GM18517 (cell line): ENCODE measurements around the gene CADPS2.
A peak's percentile ranks its signal among the peaks of the same experiment; 100 is the strongest.

Experiments used
- ATAC-seq: cut with Tn5 transposase; IDR thresholded peaks from one replicate; pipeline ENCODE4 v1.9.1; 2021; ENCODE audit warnings: mild to moderate bottlenecking, moderate library complexity; ENCODE audit not compliant: unreplicated experiment

Gene CADPS2

DNA sequence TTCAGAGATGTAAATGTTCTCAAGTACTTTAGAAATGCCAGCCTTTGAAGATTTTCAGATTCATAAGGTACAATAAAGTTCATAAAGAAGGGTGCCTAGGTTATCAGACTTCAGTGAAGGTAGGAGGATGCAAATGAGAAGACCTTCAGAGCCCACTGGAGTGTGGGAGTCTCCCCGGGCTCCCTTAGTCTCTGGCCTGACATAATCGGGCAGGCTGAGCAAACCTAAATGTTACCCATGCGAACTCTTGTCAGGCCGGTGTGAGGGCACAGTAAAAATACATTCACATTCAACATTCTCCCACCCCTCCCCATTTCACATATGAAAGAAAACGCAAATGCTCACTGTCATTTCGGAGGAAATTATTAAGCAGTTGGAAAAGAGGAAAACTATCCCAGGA, 479.1 kb downstream of the CADPS2 start:
- ATAC-seq: no peak

DNA sequence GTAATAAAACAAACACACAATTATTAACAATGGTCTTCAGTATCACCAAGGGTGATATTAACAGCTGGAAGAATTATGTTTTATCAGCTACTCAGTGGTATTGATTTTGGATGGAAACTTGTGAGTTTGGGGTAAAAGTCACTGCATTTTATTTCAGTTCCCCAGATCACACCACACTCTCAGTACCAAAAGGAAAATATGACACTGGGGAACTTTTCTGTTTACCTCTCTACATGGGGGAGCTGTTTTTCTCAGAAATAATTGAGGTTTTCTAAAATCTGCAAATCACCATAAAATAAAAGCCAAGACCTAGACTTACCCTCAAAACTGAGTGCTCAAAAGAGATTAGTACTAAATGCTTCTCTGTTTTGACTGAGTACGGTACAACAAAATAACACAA, 483.1 kb downstream of the CADPS2 start:
- no peak for ATAC-seq

- ATAC-seq: no peak
These were observed 484.0 kb downstream of the CADPS2 start for GRCh38 chr7:122402235-122402634.

- no peak for ATAC-seq
These were observed 488.9 kb downstream of the CADPS2 start for GRCh38 chr7:122397381-122397780.

- no peak for ATAC-seq
These were observed 491.7 kb downstream of the CADPS2 start for GRCh38 chr7:122394512-122394911.

DNA sequence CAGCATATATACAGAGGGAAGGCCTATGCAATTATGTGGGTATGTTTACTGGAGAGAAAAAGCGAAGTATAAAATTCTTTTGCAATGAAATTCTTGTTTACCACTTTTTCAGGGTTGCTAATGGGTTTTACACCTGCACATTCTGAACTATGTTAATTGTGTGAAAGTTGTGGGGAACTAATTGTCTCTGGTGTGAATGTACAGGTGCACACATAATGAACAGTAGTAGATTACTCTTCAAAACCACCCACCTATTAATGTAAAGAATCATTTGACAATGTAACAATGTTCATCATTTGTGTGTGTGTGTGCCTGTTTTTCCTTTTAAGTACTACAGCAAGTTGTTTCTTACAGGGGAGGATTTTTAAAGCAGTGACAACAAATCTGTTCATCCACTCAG, 501.7 kb downstream of the CADPS2 start:
- peak; percentile 2 for ATAC-seq

GRCh38 chr7:122383934-122384333, 502.3 kb downstream of the CADPS2 start:
- peak; percentile 97 for ATAC-seq

DNA sequence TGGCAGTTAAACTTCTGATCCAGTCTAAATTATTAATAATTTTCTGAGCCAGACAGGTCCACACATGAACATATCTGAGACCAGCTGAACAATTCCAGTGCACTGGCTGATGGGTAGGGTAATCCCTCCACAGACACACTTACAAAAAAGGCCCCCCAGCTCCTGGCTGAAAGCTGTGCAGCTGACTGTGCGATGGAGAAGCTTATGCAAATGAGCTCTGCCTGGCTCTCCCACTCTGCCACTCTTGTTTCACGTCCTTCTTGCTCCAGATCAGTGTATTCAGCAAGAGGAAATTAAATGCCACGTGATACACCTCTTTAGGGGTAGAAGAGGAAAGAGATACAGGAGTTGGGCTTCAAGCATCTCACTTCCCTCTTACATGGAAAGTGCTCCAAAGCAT, 505.3 kb downstream of the CADPS2 start:
- ATAC-seq: no peak

DNA sequence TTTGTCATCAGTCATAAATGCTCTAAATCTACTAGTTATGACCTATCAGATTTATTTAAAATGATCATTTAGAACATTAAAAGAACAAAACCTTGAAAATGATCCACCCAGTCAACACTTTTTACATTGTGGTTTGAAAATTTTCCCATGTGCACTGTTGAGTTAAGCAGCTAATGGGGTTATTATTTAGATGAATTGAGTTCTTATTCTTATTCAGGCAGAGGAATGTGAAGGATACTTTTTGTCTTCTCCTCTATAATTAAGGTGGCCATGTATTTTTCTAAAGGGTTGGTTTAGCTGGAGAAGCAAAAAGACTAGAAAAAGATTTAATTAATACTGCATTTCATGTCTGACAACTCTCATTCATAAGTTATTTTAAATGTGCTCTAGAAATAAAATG, 506.8 kb downstream of the CADPS2 start:
- no peak for ATAC-seq

DNA sequence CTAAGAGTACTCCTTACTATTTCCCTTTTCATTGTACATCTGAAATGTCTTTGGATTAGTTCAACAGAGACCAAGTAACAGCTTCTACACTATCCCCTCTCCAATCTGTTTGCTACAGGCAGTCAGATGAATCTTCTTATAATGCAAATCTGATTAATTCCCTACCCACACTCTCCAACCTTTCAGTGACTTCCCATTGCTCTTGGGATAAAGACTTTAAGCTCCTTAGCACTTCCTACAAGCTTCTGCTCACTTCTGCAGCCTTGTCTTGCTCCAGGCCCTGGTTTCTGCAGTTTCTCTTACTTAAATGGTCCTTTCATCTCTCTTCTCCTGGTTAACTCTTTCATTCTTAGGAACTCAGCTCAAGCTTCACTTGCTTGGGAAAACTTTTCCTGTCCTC, 516.5 kb downstream of the CADPS2 start:
- ATAC-seq: no peak

DNA sequence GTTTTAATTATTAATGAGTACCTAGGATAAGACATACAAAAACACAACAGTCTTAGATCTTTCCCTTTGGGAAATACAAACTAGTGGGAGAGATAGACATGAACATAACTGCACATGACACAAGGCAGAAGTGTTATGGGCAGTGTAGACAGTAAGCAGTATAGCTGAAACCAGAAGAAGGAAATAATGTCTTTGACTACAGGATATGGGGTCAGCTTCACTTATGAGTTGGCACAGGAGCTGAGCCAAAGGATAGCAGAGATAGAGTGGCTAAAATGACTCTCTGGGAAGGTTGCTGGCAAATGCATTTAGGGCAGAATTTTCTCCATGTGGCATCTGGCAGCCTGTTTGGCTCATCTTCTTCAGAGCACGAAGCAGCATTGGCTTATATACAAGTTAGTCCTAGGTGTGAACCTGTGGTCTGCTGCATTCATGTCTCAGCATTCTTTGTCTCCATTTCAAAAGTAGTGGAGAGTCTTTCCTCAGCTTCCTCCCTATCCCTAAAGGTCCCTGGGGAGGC, 521.4 kb downstream of the CADPS2 start:
- ATAC-seq: no peak

GRCh38 chr7:122363144-122363543, 523.1 kb downstream of the CADPS2 start:
- ATAC-seq: no peak

GRCh38 chr7:122362473-122362872, 523.8 kb downstream of the CADPS2 start:
- no peak for ATAC-seq

GRCh38 chr7:122354656-122355055, 531.6 kb downstream of the CADPS2 start:
- no peak for ATAC-seq

- no peak for ATAC-seq
These were observed 533.8 kb downstream of the CADPS2 start for GRCh38 chr7:122352454-122352853.

GRCh38 chr7:122350701-122351100, 535.6 kb downstream of the CADPS2 start:
- ATAC-seq: no peak

- no peak for ATAC-seq
These were observed 542.0 kb downstream of the CADPS2 start for GRCh38 chr7:122344303-122344620.

- ATAC-seq: no peak
These were observed 542.5 kb downstream of the CADPS2 start for GRCh38 chr7:122343601-122344302.

DNA sequence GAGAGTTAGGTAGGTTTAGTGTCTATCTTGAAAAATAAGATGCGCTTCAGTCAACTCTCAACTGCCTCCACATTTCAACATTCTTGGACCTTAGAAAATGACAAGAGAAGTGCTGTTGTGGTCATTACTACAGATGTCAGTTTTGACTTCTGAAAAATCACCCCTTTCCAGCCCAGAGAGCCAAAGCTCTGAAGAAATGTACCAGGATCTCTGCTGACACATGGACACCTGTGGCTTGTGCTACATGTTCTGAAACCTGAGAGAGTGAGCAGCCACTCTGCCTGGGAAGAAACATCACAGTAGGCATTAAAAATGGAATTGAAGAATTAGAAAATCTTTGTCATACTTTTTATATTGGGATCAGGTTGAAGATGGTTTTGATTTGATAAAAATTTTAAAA, 545.8 kb downstream of the CADPS2 start:
- no peak for ATAC-seq

GRCh38 chr7:122339145-122339904, 546.9 kb downstream of the CADPS2 start:
- ATAC-seq: no peak

DNA sequence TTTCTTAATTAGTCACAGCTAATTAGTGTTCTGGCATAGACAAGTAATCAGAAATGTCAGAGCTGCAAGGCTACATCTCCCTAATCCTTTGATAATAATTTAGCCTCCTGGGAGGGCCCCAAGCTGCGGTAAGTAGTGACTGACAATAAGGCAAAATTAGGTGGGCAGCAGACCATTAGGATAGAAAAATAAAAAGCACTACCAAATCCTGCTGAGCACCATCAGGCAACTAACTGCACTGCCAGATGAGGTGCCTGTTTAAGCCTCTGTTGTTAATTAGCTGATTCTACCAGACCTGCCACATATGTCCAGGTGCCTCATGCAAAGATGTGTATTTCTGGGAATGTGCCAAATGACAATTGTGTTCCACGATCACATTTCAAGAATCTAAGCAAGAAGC, 549.2 kb downstream of the CADPS2 start:
- ATAC-seq: no peak

DNA sequence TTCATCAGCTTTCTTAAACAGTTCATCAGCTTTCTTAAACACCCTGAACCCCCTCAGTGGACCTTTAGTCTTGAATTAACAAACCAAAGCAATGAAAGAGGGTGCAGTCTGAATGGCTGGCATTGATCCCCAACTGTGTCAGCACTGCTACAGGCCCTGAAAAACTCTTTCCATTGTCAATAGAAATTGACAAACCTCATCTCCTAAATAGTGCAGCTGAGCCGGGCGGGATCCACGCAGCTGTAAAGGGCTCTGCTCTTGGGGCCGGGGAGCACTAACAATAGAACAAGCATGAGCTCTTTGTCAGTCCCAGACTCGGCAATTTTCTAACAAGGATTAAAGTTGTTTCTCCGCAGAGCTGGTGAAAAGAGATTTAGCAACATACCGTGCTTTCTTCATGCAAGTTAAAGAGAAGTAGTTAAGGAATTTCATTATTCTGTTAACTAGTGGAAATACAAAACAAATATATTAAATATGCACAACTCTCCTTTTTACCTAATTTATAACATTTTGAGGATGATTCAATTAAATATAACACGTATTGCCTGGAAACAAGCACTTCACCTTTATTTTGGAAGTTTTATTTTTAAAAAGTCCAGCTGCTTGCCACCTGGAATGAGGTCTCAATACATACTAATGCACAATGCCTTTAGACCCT, 557.0 kb downstream of the CADPS2 start:
- no peak for ATAC-seq
